Iris pigment epithelial cell (primary cell): Measurements from ENCODE around the gene MEF2C.
"Not testable (repeated sequence)": the region's sequence is repeated elsewhere in the genome, so short reads cannot be mapped to it uniquely, and the experiment has no call there.

Experiments used
- DNase-seq: peaks from one replicate; pipeline ENCODE4 v3.0.0-alpha.2; 2011; ENCODE audit warnings: low read depth

Gene MEF2C

GRCh38 chr5:88861231-88861630 is 21.8 kb downstream of the MEF2C start:
- no peak for DNase-seq

- no peak for DNase-seq
Observed at GRCh38 chr5:88860501-88860900, 22.5 kb downstream of the MEF2C start.

- DNase-seq: no peak
Observed at GRCh38 chr5:88858392-88858791, 24.6 kb downstream of the MEF2C start.

- DNase-seq: not testable (repeated sequence)
Observed at GRCh38 chr5:88856381-88856780, 26.6 kb downstream of the MEF2C start.

- DNase-seq: no peak
Observed at GRCh38 chr5:88854769-88855168, 28.2 kb downstream of the MEF2C start.

GRCh38 chr5:88847420-88847819 is 35.6 kb downstream of the MEF2C start:
- no peak for DNase-seq

- no peak for DNase-seq
Observed at GRCh38 chr5:88846434-88846833, 36.5 kb downstream of the MEF2C start.

- no peak for DNase-seq
Observed at GRCh38 chr5:88845081-88845697, 37.8 kb downstream of the MEF2C start.

- DNase-seq: no peak
Observed at GRCh38 chr5:88842784-88843183, 40.2 kb downstream of the MEF2C start.

- DNase-seq: no peak
Observed at GRCh38 chr5:88841212-88841611, 41.8 kb downstream of the MEF2C start.

GRCh38 chr5:88840495-88840894 is 42.5 kb downstream of the MEF2C start:
- DNase-seq: no peak

- DNase-seq: no peak
Observed at GRCh38 chr5:88839238-88839637, 43.7 kb downstream of the MEF2C start.

GRCh38 chr5:88838500-88838899 is 44.5 kb downstream of the MEF2C start:
- no peak for DNase-seq

GRCh38 chr5:88837817-88838216 is 45.2 kb downstream of the MEF2C start:
- no peak for DNase-seq

GRCh38 chr5:88837222-88837621 is 45.8 kb downstream of the MEF2C start:
- DNase-seq: no peak

GRCh38 chr5:88836195-88836838 is 46.7 kb downstream of the MEF2C start:
- DNase-seq: no peak

- no peak for DNase-seq
Observed at GRCh38 chr5:88834499-88834898, 48.5 kb downstream of the MEF2C start.

- DNase-seq: no peak
Observed at GRCh38 chr5:88834131-88834462, 48.9 kb downstream of the MEF2C start.

- peak; percentile 44 for DNase-seq
Observed at GRCh38 chr5:88833371-88834130, 49.4 kb downstream of the MEF2C start.

GRCh38 chr5:88831816-88832215 is 51.2 kb downstream of the MEF2C start:
- no peak for DNase-seq

- no peak for DNase-seq
Observed at GRCh38 chr5:88830567-88830966, 52.4 kb downstream of the MEF2C start.

- no peak for DNase-seq
Observed at GRCh38 chr5:88829775-88830174, 53.2 kb downstream of the MEF2C start.

- DNase-seq: no peak
Observed at GRCh38 chr5:88829054-88829453, 53.9 kb downstream of the MEF2C start.
